K562 (cell line): Measurements from ENCODE around the gene MYADML2. TPM values are rescaled to one million over a fixed set of nuclear protein-coding genes. Genes with fewer than 3 reads are reported as not detected.

Experiments used
- ATAC-seq: fragments of 200-7000 bp; cut with Tn5 transposase; 3 replicates; pipeline ENCODE4 v1.9.1; 2020; ENCODE audit warnings: moderate library complexity
- BruUV-seq: library from RNA; stranded (reverse); fragments of 400-500 nt; replicated peaks from 2 replicates; lab custom pipeline; 2021; lab: Mats Ljungman, UMichigan
- CTCF ChIA-PET: fragments of 300-600 bp; formaldehyde crosslinking; extraction: SDS; loops from one replicate; lab custom pipeline; 2021; ENCODE audit warnings: low intra/inter-chr PET ratio; lab: Yijun Ruan, JAX
- POLR2A ChIA-PET: fragments of 300-600, 350-650 bp; sonication (Branson Sonifier 250); formaldehyde crosslinking; extraction: SDS; loops from one replicate; lab custom pipeline; 2021; ENCODE audit warnings: antibody characterized with exemption, inconsistent platforms; lab: Yijun Ruan, JAX
- DNase-seq, 4 experiments: peaks; one replicate each; pipeline versions ENCODE4 v3.0.0 to v3.0.0-alpha.2; 2011 to 2018; ENCODE audit warnings: low spot score in 3 of 4, mixed read lengths in 3 of 4; ENCODE audit errors: extremely low read depth in 1 of 4
- FAIRE-seq: peaks from 2 replicates; lab custom pipeline; 2011; peaks lifted over from hg19 to GRCh38; lab: Jason Lieb, UNC
- H2AFZ ChIP-seq: 2 replicates; pipeline ENCODE4 v1.6.0; 2011; ENCODE audit warnings: low read depth, low read length, control low read depth, inconsistent platforms
- H3K27ac ChIP-seq: fragments of 200-600 bp; 3 replicates; pipeline ENCODE4 v1.8.0; 2011; ENCODE audit warnings: low read depth, mild to moderate bottlenecking, control low read depth, inconsistent platforms, low read length, moderate library complexity, mixed read lengths; ENCODE audit errors: extremely low read depth
- H3K27me3 ChIP-seq, 2 experiments: fragments of 300-600 bp in 1 of 2; 2 replicates in 1 of 2; 3 replicates in 1 of 2; pipeline versions ENCODE4 v1.6.0 to v1.8.0; 2011; ENCODE audit warnings: inconsistent platforms in 2 of 2, low read length in 2 of 2, mild to moderate bottlenecking in 1 of 2, mixed read lengths in 1 of 2, moderate library complexity in 1 of 2; ENCODE audit not compliant: control insufficient read depth in 2 of 2, insufficient read depth in 2 of 2
- H3K36me3 ChIP-seq: fragments of 300-600 bp; 3 replicates; pipeline ENCODE4 v1.8.0; 2011; ENCODE audit warnings: mild to moderate bottlenecking, low read length, inconsistent platforms; ENCODE audit not compliant: control insufficient read depth, insufficient read depth
- H3K4me1 ChIP-seq, 2 experiments: fragments of 200-600 bp in 1 of 2; replicated peaks in 1 of 2; 2 replicates in 1 of 2; 3 replicates in 1 of 2; pipeline versions ENCODE4 v1.5.1 to v1.8.0; 2011; ENCODE audit warnings: inconsistent platforms in 2 of 2, low read length in 2 of 2, mild to moderate bottlenecking in 1 of 2, mixed read lengths in 1 of 2, moderate library complexity in 1 of 2; ENCODE audit not compliant: control insufficient read depth in 2 of 2, insufficient read depth in 2 of 2
- H3K4me2 ChIP-seq: 2 replicates; pipeline ENCODE4 v1.6.1; 2011; ENCODE audit warnings: low read length, control low read depth, inconsistent platforms, mixed read lengths; ENCODE audit not compliant: insufficient read depth
- H3K4me3 ChIP-seq: fragments of 200-600 bp; sonication (generic), shearing (Covaris generic); 2 replicates; pipeline ENCODE4 v1.5.1; 2016; ENCODE audit warnings: control low read depth, inconsistent platforms
- H3K79me2 ChIP-seq: fragments of 200-600 bp; 3 replicates; pipeline ENCODE4 v1.8.0; 2011; ENCODE audit warnings: low read length, inconsistent platforms; ENCODE audit not compliant: control insufficient read depth, insufficient read depth
- H3K9ac ChIP-seq, 2 experiments: 2 replicates each; pipeline versions ENCODE4 v1.6.0 to v1.6.1; 2011; ENCODE audit warnings: low read depth in 2 of 2, low read length in 2 of 2, control low read depth in 1 of 2, inconsistent platforms in 1 of 2, mild to moderate bottlenecking in 1 of 2, mixed read lengths in 1 of 2; ENCODE audit not compliant: insufficient read depth in 1 of 2
- H3K9me1 ChIP-seq: one replicate; pipeline ENCODE4 v1.6.0; 2011; ENCODE audit warnings: inconsistent platforms, mild to moderate bottlenecking, low read length, moderate library complexity; ENCODE audit not compliant: control insufficient read depth, insufficient read depth
- H3K9me3 ChIP-seq: replicated peaks from 2 replicates; pipeline ENCODE4 v1.5.1; 2011; ENCODE audit warnings: low read depth, low read length, inconsistent platforms; ENCODE audit not compliant: control insufficient read depth, insufficient read depth
- H4K20me1 ChIP-seq: replicated peaks from 2 replicates; pipeline ENCODE4 v1.6.1; 2011; ENCODE audit warnings: low read length, inconsistent platforms, mixed read lengths; ENCODE audit not compliant: control insufficient read depth, insufficient read depth
- LARP7 ChIP-seq: fragments of 450-650 bp; IDR thresholded peaks from 2 replicates; pipeline ENCODE4 v1.6.1; 2016
- NR2C1 ChIP-seq, 2 experiments: fragments of 450-650 bp; IDR thresholded peaks; 2 replicates each; pipeline ENCODE4 v1.6.1; 2017; ENCODE audit warnings: mild to moderate bottlenecking in 2 of 2, antibody characterized with exemption in 1 of 2, inconsistent platforms in 1 of 2, missing compliant biosample characterization in 1 of 2, missing genetic modification characterization in 1 of 2
- OTX1 ChIP-seq: fragments of 450-650 bp; formaldehyde crosslinking; IDR thresholded peaks from 2 replicates; pipeline ENCODE4 v1.4.0; 2022; ENCODE audit warnings: mild to moderate bottlenecking
- POLR2G ChIP-seq: fragments of 200-400 bp; formaldehyde crosslinking; IDR thresholded peaks from 2 replicates; pipeline ENCODE4 v1.6.1; 2017; ENCODE audit warnings: low read depth, mild to moderate bottlenecking, antibody characterized with exemption, low read length, moderate library complexity
- RBFOX2 ChIP-seq: fragments of 200-400 bp; formaldehyde crosslinking; IDR thresholded peaks from 2 replicates; pipeline ENCODE4 v1.6.1; 2017; ENCODE audit warnings: low read depth, mild to moderate bottlenecking, low read length, moderate library complexity
- SIN3A ChIP-seq, 2 experiments: fragments of 150-350 bp in 1 of 2; IDR thresholded peaks; 2 replicates each; pipeline ENCODE4 v1.6.1; 2011 to 2016; ENCODE audit warnings: borderline replicate concordance in 2 of 2, low read depth in 2 of 2, low read length in 2 of 2, mild to moderate bottlenecking in 2 of 2, moderate library complexity in 2 of 2; ENCODE audit not compliant: control insufficient read depth in 1 of 2
- TAF15 ChIP-seq: fragments of 200-400 bp; formaldehyde crosslinking; IDR thresholded peaks from 2 replicates; pipeline ENCODE4 v1.6.1; 2017; ENCODE audit warnings: mild to moderate bottlenecking, low read depth, low read length, moderate library complexity
- ZNF23 ChIP-seq: fragments of 250-450 bp; sonication (Bioruptor Pico); IDR thresholded peaks from 2 replicates; pipeline ENCODE4 v1.4.0; 2020; ENCODE audit warnings: mild to moderate bottlenecking
- WGBS: fragments of 100-300 bp; shearing (Covaris generic); methylation state at CpG from one replicate; pipeline ENCODE4 v1.1.6; 2016; ENCODE audit warnings: low coverage, mixed read lengths; ENCODE audit not compliant: insufficient coverage; ENCODE audit errors: missing lambda C conversion rate; 5-methylcytosine and 5-hydroxymethylcytosine counted together
- in situ Hi-C: fragments of 300-500 bp; cut with MboI; formaldehyde crosslinking; loops from 4 replicates; pipeline ENCODE4 v1.15.0; 2018; ENCODE audit warnings: inconsistent platforms, mixed read lengths
- intact Hi-C: fragments of 100-400 bp; cut with micrococcal nuclease; formaldehyde crosslinking; loops from 2 replicates; pipeline ENCODE4 v1.14.2; 2022
- polyA plus RNA-seq, 8 experiments: library from polyadenylated mRNA; depleted of rRNA in 4 of 8; stranded (reverse) in 5 of 8; unstranded in 3 of 8; fragments of >200 nt; fragmentation: Nextera tagmentation in 2 of 8; fragmentation: Illumina TruSeq in 1 of 8; extraction: Ambion mirVana in 2 of 8; extraction: Trizol in 1 of 8; gene quantifications; 2 replicates each; pipeline versions ENCODE4 v1.2.1 to v1.2.3, GENCODE V29; 2011 to 2014; ENCODE audit warnings: inconsistent platforms in 1 of 8, missing spikeins in 1 of 8
- total RNA-seq, 7 experiments: library from RNA; depleted of rRNA in 6 of 7; stranded (reverse); fragments of >200 nt in 6 of 7; fragmentation: Illumina TruSeq in 2 of 7; extraction: Trizol in 2 of 7; gene quantifications; 2 replicates each; pipeline versions ENCODE4 v1.2.1 to v1.2.3, GENCODE V29; 2011 to 2021; ENCODE audit warnings: low replicate concordance in 1 of 7
- TF ChIP-seq, protein P1 (sequence below): fragments of 450-650 bp; conservative IDR thresholded peaks from 2 replicates; pipeline ENCODE4 v1.6.1; 2016; ENCODE audit warnings: missing genetic modification characterization, low read depth, mild to moderate bottlenecking, missing compliant biosample characterization, moderate library complexity

Gene MYADML2
- total and polyA plus RNA-seq, 9 of the 15 experiments (the other 6 are each of a cell fraction or from before 2014, with no cell fraction given) = not detected

DNA sequence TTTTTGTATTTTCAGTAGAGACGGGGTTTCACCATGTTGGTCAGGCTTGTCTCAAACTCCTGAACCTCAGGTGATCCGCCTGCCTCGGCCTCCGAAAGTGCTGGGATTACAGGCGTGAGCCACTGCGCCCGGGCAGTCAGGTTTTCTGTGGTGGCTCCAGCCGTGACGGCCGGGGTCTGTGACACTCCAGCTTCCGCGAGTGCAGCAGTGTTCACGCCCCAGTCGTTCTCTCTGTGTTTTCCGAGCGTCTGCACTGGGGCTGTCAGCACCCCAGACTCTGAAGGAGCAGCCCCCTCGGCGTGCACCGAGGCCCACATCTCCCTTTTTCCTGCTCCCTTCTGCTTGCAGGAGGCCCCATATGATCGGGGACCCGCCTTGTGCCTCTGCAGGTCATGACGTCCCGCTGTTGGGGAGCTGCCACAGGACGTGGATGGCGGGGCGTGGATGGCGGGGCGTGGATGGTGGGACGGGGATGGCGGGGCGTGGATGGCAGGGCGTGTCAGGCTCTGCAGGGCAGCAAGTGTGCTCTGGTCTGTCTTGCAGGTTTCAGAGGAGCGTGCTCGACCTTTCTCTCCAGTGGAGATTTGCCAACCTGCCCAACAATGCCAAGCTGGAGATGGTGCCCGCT, 36.1 kb upstream of the MYADML2 start:
- in situ Hi-C loops (no loop called here), intact Hi-C loops (no loop called here)
- no peak overlapping the region for H3K27ac ChIP-seq
- peaks cover 44% of the 10 kb centered on the region; the same call in 2 of the 3 replicates for H3K36me3 ChIP-seq
- peaks cover 10 to 29% of the 10 kb centered on the region in 2 experiments for H3K4me1 ChIP-seq
- H3K79me2 ChIP-seq = peaks cover 3% of the 10 kb centered on the region; the same call in 2 of the 3 replicates
- DNase-seq (no peak), FAIRE-seq (no peak), ATAC-seq (no peak)
- no peak overlapping the region for H3K4me2 ChIP-seq
- no peaks in the 10 kb centered on the region for H3K27me3 ChIP-seq
- H2AFZ ChIP-seq = no peak overlapping the region
- TF ChIP-seq TAF15 (no peak), LARP7 (no peak), POLR2G (0 out of 2 replicates have a peak, but pooled peaks have one; percentile 12), RBFOX2 (0 out of 2 replicates have a peak, but pooled peaks have one; percentile 26), NR2C1 (IDR thresholded peaks at IDR 0.05) (no peak), NR2C1 (tag; IDR thresholded peaks at IDR 0.05) (no peak), ZNF23 (CRISPR knock-in tag) (no peak), OTX1 (CRISPR knock-in tag) (no peak), SIN3A (IDR thresholded peaks at IDR 0.05; ENCODE audit: borderline replicate concordance in 2 of 2, control insufficient read depth in 1 of 2, low read depth in 2 of 2, low read length in 2 of 2) (no peak)
- TF ChIP-seq, protein P1, sequence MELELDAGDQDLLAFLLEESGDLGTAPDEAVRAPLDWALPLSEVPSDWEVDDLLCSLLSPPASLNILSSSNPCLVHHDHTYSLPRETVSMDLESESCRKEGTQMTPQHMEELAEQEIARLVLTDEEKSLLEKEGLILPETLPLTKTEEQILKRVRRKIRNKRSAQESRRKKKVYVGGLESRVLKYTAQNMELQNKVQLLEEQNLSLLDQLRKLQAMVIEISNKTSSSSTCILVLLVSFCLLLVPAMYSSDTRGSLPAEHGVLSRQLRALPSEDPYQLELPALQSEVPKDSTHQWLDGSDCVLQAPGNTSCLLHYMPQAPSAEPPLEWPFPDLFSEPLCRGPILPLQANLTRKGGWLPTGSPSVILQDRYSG (tag) = no peak
- WGBS = 97% methylated on average over 24 of the region's 35 CpGs
- no peaks in the 10 kb centered on the region for H3K9me1 ChIP-seq
- H3K4me3 ChIP-seq = no peak overlapping the region
- no peaks in the 10 kb centered on the region for H3K9me3 ChIP-seq
- CTCF ChIA-PET = no interaction called here
- H4K20me1 ChIP-seq = no peaks in the 10 kb centered on the region
- no TSS peak for BruUV-seq
- H3K9ac ChIP-seq = peak overlapping the region in 1 of 2 experiments; percentile 20; a peak in 1 of 4 replicates
- POLR2A ChIA-PET = interaction anchor here (0.7 to 1.1 kb wide), 2 partner anchors 51 to 138 kb away, joined by 3 to 4 read pairs; no protein-coding TSS in a partner anchor
